ENCODE measurements around the gene FHDC1. TPM values are rescaled to one million over a fixed set of nuclear protein-coding genes. Genes with fewer than 3 reads are reported as not detected.

The FHDC1 gene
- total RNA-seq, 1 experiment from 2014 or later, result 6.0 TPM

DNA sequence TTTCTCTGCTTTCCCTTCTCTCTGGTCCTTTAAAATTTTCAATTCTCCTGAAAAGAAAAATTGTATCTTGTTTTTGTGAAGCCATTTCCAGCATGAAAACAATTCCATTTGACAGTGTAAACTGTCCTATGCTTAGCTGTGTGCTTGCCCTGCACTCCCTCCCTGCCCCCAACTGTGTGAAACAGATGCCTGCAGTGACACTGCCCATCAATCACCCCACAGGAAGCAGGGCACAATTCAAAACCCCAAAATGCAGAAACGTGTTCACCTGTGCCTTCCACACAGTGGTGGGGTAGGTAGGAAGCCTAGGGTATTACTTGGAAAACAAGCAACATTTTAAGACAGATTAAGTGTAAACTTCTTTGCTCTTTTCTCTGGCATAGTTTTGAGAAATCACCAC is 6.2 kb upstream of the FHDC1 start:
- no peak for DNase-seq
- no TSS peak for BruUV-seq (replicated peaks)
- no peaks in the 10 kb centered on the region for H3K36me3 Mint-ChIP-seq (ENCODE audit: insufficient read depth, unreplicated experiment)
- TF ChIP-seq, protein P1, sequence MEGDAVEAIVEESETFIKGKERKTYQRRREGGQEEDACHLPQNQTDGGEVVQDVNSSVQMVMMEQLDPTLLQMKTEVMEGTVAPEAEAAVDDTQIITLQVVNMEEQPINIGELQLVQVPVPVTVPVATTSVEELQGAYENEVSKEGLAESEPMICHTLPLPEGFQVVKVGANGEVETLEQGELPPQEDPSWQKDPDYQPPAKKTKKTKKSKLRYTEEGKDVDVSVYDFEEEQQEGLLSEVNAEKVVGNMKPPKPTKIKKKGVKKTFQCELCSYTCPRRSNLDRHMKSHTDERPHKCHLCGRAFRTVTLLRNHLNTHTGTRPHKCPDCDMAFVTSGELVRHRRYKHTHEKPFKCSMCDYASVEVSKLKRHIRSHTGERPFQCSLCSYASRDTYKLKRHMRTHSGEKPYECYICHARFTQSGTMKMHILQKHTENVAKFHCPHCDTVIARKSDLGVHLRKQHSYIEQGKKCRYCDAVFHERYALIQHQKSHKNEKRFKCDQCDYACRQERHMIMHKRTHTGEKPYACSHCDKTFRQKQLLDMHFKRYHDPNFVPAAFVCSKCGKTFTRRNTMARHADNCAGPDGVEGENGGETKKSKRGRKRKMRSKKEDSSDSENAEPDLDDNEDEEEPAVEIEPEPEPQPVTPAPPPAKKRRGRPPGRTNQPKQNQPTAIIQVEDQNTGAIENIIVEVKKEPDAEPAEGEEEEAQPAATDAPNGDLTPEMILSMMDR (IDR thresholded peaks at IDR 0.05; ENCODE audit: unreplicated experiment), result no peak
- CTCF ChIA-PET, result no interaction called here
- no peaks in the 10 kb centered on the region for H3K27me3 Mint-ChIP-seq (ENCODE audit: unreplicated experiment)
- no peak overlapping the region for H3K27ac Mint-ChIP-seq (ENCODE audit: unreplicated experiment)
- peaks cover 5% of the 10 kb centered on the region for H3K4me1 Mint-ChIP-seq (ENCODE audit: low read depth, unreplicated experiment)
- no peaks in the 10 kb centered on the region for H3K9me3 Mint-ChIP-seq (ENCODE audit: low read depth, unreplicated experiment)
- no peak overlapping the region for H3K4me3 Mint-ChIP-seq (ENCODE audit: low read depth, unreplicated experiment)
- intact Hi-C loops (cut with micrococcal nuclease; ENCODE audit: unreplicated experiment), result loop anchor here (10.0 kb wide), 2 partner anchors 75 to 145 kb away; no protein-coding TSS in a partner anchor

DNA sequence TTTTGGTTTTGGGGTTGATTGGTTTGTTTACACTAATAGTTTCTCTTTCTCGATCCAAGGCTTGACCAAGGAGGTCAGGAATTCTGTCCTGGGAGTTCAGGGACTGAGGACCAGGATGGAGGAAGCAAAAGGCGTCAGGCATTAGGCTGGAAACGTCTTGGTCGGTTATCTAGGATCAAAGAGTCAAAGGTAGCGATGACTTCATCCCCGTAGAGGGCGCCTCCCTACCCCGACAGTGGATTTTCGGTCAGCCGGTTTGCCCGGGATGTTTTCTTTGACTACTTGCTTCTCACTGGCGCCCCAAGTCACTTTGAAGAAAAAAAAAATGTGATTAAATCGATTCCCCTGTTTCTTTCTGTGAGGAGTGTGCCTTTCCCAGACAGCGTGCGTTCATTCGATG is 980 bp upstream of the FHDC1 start:
- DNase-seq, result peak; percentile 43
- BruUV-seq (replicated peaks), result no TSS peak
- H3K36me3 Mint-ChIP-seq (ENCODE audit: insufficient read depth, unreplicated experiment), result peaks cover 23% of the 10 kb centered on the region
- peaks cover 19% of the 10 kb centered on the region for H3K4me1 Mint-ChIP-seq (ENCODE audit: low read depth, unreplicated experiment)
- TF ChIP-seq, protein P1 (IDR thresholded peaks at IDR 0.05; ENCODE audit: unreplicated experiment), result no peak
- no peaks in the 10 kb centered on the region for H3K9me3 Mint-ChIP-seq (ENCODE audit: low read depth, unreplicated experiment)
- intact Hi-C loops (cut with micrococcal nuclease; ENCODE audit: unreplicated experiment), result loop anchor here (10.0 kb wide), 2 partner anchors 80 to 150 kb away; no protein-coding TSS in a partner anchor
- peak overlapping the region; percentile 66 for H3K27ac Mint-ChIP-seq (ENCODE audit: unreplicated experiment)
- H3K27me3 Mint-ChIP-seq (ENCODE audit: unreplicated experiment), result no peaks in the 10 kb centered on the region
- CTCF ChIA-PET, result interaction anchor here (0.7 to 0.9 kb wide), 2 partner anchors 148 to 193 kb away, joined by 3 to 4 read pairs; no protein-coding TSS in a partner anchor
- peak overlapping the region; percentile 74 for H3K4me3 Mint-ChIP-seq (ENCODE audit: low read depth, unreplicated experiment)

DNA sequence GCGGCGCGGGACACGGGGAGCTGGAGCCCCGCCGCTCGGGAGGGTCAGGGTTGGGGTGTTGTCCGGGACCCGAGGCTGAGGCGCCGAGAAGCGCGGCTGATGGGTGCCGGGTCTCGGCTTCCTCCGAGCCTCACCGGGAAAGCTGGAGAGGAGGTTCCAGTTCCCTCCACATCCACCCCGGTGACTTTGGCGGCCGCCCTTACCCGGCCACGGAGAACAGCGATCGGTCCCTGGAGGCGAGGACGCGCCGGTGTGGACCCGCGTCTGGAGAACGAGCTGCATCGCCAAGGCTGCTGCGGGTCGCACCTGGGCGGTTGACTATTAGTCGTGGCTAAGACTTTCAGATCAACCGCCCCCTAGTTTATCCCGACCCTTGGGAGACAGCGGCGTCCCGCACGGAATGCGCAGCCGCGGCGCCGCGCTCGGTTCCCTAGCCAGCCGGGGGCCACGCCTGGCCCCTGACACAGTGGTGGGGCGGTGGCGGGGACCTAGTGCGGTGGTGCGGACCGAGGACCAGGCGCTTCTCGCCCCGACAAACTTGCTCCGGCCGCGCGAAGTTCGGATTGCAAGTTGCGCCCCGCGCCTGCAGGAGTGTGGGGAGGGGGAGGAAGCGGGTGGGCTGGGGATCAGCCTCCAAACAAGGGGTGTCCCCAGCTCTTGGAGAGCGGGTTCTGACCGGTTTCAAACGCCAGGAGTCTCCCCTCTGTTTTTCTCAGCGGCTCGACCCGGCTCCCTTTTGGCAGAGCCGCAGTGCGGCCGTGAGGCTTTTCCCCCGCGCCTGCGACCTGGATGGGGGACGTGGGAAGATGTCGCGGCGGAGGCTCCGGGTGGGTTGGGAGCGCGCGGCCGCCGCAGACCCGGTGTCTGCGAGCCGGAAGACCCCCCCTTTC is 568 bp downstream of the FHDC1 start:
- H3K27ac Mint-ChIP-seq (ENCODE audit: unreplicated experiment), result no peak overlapping the region
- intact Hi-C loops (cut with micrococcal nuclease; ENCODE audit: unreplicated experiment), result loop anchor here (10.0 kb wide), 2 partner anchors 82 to 152 kb away; no protein-coding TSS in a partner anchor
- CTCF ChIA-PET, result interaction anchor here (1.1 to 1.5 kb wide), 2 partner anchors 20 to 90 kb away, joined by 3 to 5 read pairs; no protein-coding TSS in a partner anchor
- H3K27me3 Mint-ChIP-seq (ENCODE audit: unreplicated experiment), result no peaks in the 10 kb centered on the region
- TF ChIP-seq, protein P1 (IDR thresholded peaks at IDR 0.05; ENCODE audit: unreplicated experiment), result no peak
- peaks cover 19% of the 10 kb centered on the region for H3K4me1 Mint-ChIP-seq (ENCODE audit: low read depth, unreplicated experiment)
- H3K36me3 Mint-ChIP-seq (ENCODE audit: insufficient read depth, unreplicated experiment), result peaks cover 23% of the 10 kb centered on the region
- BruUV-seq (replicated peaks), result no TSS peak
- H3K4me3 Mint-ChIP-seq (ENCODE audit: low read depth, unreplicated experiment), result peak overlapping the region; percentile 74
- DNase-seq, result peak; percentile 23
- H3K9me3 Mint-ChIP-seq (ENCODE audit: low read depth, unreplicated experiment), result no peaks in the 10 kb centered on the region

DNA sequence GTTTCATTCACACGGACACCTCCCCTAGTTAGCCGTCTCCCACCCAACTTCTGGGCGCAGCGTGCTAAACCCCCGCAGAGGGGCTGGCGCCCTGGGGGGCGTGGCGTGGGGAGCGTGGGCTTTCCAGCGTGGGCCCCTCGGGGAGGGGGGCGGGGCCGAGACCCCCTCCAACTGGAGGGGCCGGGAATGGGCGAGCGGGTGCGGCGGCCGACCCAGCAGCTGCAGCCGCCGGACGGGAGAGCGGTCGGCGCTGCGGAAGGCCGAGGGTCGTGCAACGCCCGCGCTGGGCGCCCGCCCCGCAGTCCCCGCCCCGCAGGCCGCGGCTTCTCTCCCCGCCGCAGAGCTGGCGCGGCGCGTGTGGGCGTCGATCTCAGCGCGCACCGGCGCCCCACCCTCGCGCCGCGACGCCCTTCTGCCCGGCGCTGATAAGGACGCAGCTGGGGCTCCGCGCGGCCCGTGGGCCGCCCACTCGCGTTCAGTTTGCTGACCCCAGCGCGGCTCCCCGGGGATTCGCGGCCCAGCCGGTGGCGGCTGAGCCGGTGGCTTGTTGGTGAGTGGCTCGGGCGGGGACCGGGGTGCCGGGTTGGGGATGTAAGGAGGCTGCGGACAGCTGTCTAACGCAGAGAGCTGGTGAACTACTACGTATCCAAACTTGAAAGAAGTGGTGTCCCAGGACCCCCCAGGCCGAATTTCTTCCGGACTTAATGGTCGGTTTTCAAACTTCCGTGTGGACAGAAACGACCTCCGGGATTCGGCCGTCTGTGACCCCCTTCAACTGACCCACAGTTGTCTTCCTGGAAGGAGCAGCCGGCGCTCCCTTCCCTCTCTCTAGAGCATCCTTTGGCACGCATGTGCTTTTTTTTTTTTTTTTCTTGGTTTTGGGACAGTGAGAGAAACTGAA is 1.5 kb downstream of the FHDC1 start:
- H3K4me1 Mint-ChIP-seq (ENCODE audit: low read depth, unreplicated experiment), result peaks cover 19% of the 10 kb centered on the region
- CTCF ChIA-PET, result no interaction called here
- no TSS peak for BruUV-seq (replicated peaks)
- peak; percentile 23 for DNase-seq
- H3K27ac Mint-ChIP-seq (ENCODE audit: unreplicated experiment), result no peak overlapping the region
- no peaks in the 10 kb centered on the region for H3K27me3 Mint-ChIP-seq (ENCODE audit: unreplicated experiment)
- intact Hi-C loops (cut with micrococcal nuclease; ENCODE audit: unreplicated experiment), result loop anchor here (10.0 kb wide), 2 partner anchors 83 to 153 kb away; no protein-coding TSS in a partner anchor
- H3K36me3 Mint-ChIP-seq (ENCODE audit: insufficient read depth, unreplicated experiment), result peaks cover 23% of the 10 kb centered on the region
- TF ChIP-seq, protein P1 (IDR thresholded peaks at IDR 0.05; ENCODE audit: unreplicated experiment), result no peak
- H3K9me3 Mint-ChIP-seq (ENCODE audit: low read depth, unreplicated experiment), result no peaks in the 10 kb centered on the region
- peak overlapping the region; percentile 74 for H3K4me3 Mint-ChIP-seq (ENCODE audit: low read depth, unreplicated experiment)
